GM18951 (cell line): ENCODE data around the gene SPATA20.

ENCODE experiments used
- POLR2A ChIP-seq: IDR thresholded peaks from 4 replicates; pipeline ENCODE4 v1.6.1; 2011; ENCODE audit warnings: mild to moderate bottlenecking; ENCODE audit not compliant: insufficient read length, insufficient read depth; ENCODE audit errors: extremely low read depth
- in situ Hi-C: fragments of 300-500 bp; cut with MboI; formaldehyde crosslinking; loops from one replicate; pipeline ENCODE4 v1.12.0; 2022; ENCODE audit warnings: low sequenced_read_pairs, mixed read lengths, inconsistent platforms; ENCODE audit not compliant: unreplicated experiment

SPATA20 gene

DNA sequence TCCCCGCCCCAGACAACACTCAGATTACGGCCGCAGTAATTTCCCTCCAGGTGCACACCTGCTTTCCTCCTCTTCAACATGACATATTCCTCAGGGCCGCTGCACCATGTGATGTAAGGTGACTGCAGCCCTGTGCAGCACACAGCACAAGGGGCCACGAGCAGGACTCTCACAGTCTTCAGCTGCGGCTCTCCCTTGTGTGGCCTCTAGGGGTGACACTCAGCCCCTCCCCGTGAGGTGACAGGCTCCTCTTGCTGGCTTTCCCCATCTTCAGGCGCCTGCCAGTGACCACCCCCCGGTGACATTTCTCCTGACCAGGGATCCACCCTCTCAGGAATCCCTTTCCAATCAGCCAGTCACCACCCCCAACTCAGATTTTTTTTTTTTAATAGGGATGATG is 56.4 kb downstream of the SPATA20 start:
- TF ChIP-seq POLR2A = no peak
- in situ Hi-C loops = no loop called here

DNA sequence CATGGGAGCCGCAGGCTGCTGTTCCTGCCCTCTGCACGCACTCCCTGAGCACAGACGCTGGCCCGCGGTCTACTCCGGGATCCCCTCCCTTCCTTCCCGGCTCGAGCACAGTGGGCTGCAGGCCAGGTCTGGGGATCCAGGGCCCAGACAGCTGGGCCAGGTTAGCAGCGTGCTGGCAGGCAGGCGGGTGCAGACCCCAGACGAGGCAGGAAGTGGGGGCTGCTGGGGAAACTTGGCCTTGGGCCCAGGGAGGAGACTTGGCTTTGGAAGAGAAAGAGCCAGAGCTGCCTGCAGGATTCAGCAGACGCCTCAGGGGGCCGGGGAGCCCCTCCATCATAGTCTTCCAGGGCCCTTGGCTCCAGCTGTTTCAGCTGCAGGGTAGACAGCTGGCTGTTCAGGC is 57.5 kb downstream of the SPATA20 start:
- TF ChIP-seq POLR2A = no peak
- in situ Hi-C loops = no loop called here

DNA sequence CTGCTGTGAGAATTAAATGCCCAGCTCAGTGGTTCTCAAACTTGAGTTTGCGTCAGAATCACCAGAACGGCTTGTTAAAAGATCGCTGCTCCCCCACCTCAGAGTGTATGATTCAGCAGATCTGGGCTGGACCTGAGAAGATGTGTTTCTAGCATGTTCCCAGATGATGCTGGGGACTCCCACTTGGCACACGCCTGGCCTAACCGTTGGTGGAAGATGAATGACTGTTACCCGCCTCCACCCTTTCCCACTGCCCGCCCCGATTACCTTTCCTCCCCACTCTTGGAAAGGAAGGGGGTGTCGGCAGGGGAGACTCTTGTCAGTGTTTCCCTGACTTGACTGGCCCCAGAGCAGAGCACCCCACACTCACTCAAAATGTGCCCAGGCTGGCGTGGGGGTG is 58.5 kb downstream of the SPATA20 start:
- in situ Hi-C loops = no loop called here

More for the DNA sequence above, 58.5 kb downstream of the SPATA20 start:
- TF ChIP-seq POLR2A = no peak
